Renal cortex interstitium (tissue), 11 donors: ENCODE results near the gene C4B. TPM values are rescaled to one million over a fixed set of nuclear protein-coding genes. Genes with fewer than 3 reads are reported as not detected.

Source experiments
- DNase-seq, 11 donors: peaks; one replicate each; pipeline ENCODE4 v3.0.0-alpha.2; 2013; ENCODE audit warnings: low read depth in 9 of 11, low spot score in 4 of 11; ENCODE audit errors: extremely low read depth in 1 of 11
- polyA plus RNA-seq, 3 donors: library from polyadenylated mRNA; unstranded; fragments of 120-200 nt; gene quantifications; one replicate each; pipeline ENCODE4 v1.2.1, GENCODE V29; 2013; ENCODE audit not compliant: insufficient read length in 3 of 3

Gene C4B
- polyA plus RNA-seq, 3 donors, result 17.4 to 23.3 (median 22.1) TPM

DNA sequence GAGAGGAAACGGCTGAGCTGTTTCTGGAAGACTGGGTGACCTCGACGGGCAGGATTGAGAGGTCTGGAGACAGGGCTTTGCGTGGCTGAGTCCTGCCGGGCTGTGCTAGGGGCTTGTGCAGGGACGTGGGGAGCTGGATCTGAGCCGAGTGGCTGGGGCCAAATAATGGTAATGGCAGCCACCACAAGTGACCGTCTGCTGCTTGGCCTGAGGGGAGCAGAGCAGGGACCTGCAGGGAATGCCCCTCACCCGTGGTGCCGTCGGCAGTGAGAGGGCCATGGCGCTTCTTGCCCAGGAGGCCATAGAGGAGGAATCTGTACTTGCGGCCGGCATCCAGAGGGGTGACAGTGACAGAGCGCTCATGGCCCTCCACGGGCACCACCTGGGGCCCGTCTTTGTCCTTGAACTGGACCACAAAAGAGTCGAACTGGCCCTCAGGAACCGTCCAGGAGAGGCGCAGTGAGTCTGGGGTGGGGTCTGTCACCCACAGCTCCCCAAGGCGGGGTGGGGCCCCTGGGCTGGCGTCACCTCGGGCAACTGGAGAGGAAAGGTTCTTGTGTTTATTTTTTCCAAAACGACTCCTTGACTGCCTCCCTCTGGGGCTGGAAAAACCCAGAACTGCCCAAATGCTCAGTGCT is 55.4 kb downstream of the C4B start:
- DNase-seq, result no peak

DNA sequence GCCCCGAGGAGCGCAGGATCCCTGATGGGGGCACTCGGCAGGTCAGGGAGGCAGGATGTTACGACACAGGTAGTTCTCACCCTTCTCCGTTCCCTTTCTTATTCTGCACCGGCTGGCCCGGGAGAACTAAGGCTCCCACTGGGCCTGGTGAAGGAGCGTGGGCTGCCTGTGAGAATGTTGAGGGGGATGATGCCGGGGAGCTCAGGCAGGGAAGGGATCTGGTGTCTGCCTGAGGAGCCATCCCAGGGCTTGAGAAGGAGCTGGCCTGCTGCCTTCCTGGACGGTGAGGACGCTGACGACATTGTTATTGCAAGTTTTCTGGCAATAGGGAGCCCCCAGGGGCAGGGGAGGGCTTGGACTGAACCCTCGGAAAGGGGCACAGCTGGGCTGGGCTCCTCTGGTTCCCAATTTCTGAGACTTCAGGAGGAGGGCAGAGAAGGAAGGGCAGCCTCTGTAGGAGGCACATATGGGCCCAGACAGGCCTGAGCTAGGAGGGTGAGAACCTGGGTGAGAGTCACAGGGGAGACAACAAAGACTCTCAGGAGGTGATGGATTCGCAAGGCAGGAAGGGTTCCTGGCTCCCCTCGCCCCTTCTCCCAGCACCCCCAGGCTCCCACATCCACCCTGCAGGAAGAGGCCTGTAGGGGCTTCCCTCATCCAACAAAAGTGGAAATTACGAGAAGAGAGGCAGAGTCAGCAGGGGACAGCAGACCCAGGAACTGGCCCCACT is 56.4 kb downstream of the C4B start:
- DNase-seq, result no peak

DNA sequence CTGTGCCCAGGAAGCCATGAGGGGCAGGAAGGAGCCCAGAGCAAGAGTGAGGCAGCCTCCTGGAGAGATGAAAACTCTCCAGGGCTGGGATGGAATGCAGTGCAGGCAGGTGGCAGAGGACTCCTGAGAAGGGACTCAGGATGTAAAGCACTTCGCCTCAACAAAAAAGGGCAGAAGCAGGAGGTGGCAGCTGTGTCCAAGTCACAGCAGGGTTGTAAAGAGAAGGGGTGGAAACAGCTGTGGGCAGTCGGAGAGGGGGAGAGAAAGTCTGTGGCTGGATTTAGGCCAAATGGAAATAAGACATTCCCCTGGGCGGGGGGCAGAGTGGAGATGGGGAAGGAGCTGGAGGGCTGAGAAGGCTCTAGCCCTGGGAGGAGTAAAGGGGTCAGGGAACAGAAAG is 58.5 kb downstream of the C4B start:
- no peak for DNase-seq

DNA sequence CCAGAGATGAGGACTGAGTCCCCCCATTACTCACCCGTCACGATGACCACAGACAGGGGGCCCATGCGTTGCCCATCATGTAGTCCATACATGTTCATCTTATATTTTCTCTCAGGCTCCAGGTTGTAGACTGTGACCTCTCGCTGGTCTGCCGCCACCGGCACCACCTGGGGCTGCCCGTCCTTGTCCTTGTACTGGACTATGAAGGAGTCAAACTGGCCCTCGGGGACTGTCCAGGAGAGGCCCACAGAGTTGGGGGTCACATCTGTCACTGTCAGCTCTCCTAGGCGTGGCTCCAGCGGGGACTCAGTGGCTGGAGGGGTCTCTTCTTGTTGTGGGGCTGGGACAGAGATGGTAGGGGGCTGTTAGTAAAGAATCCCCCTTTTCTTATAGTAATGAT is 59.0 kb downstream of the C4B start:
- no peak for DNase-seq

DNA sequence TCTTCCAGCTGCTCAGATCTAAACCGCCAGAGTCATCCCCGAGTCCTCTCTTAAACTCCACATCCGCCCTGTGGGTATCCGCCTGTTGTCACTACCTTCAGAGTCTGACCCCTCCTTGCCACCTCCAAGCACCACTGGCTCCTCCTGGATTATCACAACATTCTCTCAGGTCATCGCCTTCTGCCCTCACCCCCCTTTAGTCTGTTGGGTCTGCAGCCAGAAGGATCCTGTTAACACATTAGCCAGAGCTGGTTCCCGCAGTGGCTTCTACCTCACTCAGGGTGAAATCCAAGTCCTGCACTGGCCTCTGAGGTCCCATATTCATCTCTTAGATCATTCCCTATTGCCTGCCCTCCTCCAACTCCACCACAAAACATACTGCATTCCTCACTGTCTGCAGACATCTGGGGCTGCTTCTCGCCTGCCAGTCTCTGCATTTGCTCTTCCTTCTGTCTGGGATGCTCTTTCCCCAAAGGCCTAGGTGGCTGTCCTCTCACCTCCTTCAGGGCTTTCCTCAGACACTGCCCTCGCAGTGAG is 60.5 kb downstream of the C4B start:
- no peak for DNase-seq

DNA sequence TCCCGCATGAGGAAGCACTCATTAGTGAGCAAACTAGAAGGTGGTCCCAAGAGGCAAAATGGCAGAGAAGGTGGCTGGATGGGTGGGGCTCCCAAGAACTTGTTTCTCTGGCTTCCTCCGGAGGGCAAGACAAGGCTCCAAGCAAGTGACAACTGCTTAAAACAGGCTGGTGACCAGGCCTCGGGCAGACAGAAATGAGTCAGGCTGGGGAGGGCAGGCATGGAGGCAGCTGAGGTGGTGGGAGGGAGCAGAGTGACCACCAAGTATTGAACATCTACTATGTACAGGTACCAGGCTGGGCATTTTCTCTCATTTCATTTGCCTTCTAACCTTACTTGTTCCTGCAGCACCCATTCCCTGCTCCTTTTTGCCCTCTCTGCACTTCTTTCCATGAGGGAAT is 61.2 kb downstream of the C4B start:
- no peak for DNase-seq

DNA sequence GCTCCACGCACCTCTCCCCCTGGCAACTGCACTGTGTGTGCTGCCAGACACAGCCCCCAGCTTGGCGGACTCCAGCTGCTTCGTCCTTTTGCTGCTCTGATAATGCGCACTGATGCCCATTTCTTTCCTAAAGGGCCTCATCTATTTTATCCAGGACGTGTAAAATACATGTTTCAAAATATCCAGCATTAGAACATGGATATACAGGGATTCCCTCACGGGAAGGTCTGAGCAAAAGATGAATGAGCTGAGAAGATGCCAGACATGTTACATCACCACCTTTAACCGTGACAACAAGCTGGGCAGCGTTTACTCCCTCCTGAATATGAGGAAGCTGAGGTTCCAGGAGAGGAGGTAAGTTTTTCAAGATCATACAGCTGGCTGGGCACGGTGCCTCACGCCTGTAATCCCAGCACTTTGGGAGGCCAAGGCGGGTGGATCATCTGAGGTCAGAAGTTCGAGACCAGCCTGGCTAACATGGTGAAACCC is 61.8 kb downstream of the C4B start:
- DNase-seq, result no peak

DNA sequence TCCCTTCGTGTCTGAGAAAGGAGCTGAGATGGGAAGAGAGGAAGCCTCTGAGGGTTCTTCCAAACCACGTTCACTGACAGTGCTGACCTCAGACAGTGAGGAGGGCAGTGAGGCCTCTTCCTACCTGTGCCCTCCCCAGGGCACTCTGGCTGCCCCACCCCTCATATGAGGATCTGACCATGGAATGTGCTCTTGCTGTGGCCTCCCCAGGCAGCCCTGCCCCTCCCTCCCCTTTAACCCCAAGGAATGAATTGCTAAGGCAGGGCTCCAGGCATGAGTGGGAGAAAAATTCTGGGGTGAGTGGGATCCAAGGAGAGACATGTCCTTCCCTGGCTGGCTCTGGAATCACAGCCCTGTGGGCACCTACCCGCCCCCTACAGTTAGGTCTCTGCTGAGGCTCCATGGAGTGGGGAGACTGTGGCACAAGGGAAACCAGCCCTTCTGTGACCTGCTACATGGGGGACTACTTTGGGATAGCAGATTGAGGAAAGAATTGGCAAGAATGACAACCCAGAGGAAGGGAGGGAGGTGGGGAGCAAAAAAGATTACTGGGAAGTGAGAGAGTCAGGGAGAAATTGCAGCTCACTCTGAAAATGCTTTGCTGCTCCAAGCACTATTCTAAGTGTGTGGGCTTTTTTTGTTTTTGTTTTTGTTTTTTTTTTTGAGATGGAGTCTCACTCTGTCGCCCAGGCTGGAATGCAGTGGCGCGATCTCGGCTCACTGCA is 65.1 kb downstream of the C4B start:
- DNase-seq, result no peak

DNA sequence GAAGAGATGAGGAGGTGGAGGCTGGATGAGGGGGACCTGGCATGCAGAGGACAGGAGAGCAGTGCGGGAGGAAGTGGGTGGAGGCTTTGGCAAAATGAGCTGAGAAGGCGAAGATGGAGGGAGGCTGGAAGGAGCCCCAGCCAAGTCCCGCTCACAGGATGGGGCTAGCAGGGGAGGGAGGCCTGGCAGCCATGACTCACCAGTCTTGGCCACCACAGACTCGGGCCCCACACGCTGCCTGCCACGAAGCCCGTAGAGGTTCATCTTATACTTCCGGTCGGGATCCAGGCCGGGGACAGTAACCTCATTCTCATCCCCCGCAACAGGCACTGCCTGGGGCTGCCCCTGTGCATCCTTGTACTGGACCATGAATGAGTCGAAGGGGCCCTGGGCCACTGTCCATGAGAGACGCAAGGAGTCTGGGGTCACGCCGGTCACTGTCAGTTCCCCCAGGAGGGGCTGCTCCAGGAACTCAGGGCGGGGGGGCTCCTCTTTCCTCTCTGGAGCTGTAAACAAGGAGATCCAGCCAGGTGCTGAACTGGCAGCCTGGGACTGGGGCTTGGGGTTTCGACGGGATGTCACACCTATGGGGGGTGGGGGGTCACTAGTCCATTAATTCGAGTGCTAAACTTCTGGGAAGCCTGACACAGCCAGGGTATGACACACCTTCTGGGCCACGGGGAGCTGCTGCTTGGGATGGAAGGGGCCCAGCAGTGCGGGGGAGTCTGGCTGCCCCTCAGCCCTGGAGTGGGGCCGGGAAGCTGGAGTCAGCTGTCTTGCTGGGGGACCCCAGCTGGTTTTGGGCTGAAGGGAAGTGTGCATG is 66.8 kb downstream of the C4B start:
- no peak for DNase-seq

DNA sequence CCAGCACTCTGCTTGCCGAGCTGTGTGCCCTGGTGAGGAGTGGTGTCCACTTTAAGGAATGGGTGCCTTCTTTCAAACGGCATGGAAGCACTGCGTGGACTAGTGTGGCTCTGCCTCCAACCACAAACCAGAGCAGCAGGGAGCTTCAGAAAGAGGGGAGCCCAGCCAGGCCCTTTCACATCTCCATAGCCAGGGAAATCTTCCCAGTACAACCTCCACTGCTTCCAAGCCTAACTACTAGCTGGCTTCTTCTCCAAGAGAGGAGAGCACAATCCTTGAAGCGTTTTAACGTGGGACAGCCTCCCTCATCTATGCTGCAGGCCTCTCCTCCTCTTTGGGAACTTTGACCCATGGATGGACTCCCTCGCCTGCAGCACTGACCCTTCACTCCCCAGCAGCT is 67.9 kb downstream of the C4B start:
- no peak for DNase-seq

DNA sequence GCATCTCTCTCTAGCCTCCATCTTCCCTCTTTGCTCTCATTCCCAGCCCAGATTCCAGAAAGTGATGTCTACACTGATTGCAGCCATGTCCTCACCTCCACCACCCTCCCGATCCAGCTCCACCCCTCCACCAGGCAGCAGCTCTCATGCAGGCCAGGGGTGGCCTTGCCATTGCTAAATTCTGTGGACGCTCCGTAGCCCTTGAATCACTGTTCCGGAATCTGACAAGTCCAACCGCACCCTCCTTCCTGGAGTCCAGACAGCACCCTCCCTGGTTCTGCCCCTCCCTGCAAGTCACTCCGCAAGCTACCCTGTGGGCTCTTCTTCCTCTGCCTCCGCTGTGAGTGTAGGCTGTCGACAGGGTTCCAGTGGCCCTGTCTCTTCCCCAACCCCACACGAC is 68.3 kb downstream of the C4B start:
- DNase-seq, result no peak

DNA sequence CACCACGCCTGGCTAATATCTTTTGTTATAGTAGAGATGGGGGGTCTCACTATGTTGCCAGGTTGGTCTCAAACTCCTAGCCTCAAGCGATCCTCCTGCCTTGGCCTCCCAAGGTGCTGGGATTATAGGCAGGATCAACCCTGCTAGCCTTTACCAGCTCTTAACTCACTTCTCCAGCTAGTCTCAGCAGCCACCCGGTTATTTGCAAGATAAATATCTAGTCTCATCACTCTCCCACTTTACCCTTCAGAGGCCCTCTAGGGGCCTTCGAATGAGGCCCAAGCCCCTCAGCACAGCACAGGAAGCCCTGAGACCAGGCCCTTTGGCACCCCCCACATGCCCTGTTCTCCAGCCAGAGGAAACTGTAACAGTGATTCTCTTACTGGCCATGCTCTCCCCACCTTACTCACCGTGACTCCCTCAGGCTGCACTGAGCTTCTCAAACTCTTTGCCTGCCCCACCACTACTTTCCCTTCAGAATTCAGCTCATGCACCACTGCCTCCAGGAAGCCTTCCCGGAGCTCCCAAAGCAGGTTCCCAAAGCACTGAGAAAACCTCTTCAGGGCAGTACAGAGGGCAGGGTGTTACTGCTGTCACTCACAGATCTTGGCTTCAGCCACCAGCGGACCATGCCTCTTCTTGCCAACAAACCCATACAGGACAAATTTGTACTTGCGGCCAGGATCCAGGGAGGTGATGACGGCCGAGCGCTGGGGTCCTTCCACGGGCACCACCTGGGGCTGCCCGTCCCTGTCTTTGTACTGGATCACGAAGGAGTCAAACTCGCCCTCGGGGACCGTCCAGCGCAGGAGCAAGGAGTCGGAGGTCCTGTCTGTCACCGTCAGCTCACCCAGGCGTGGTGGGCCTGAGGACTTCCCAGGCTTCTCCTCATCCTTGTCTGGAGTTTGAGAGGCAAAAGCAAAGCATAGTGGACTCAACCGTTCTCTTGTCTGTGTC is 69.5 kb downstream of the C4B start:
- no peak for DNase-seq

DNA sequence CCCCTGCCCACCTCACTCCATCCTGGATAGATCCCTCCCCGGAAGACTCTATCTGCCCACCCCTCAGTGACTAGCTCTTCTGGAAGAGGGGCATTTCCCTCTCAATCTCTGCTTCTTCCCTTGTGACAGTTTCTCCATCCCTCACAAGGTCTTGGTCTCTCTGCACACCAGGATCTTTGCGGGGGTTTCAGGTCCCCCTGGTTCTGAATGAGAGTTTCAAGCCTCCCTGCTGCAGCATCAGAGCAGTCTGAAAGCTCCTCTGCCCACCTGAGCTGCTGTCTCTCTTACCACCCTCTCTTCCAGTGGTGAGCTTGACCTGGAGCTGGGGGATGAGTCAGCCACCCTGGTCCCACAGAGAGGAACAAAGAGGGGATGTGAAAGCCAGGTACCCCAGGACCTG is 70.2 kb downstream of the C4B start:
- no peak for DNase-seq

Other genes with a start within 250 kb of the C4B start
- gene VWA7, start 237.5 kb upstream of the C4B start, polyA plus RNA-seq, result 10 to 100 TPM in 1 of 3 donors, 1 to 10 TPM in 2; 7.3 to 13.9 (median 8.5) TPM
- 10 to 100 TPM; 58.7 to 72.2 (median 61.2) TPM for gene VARS1, start 219.0 kb upstream of the C4B start, polyA plus RNA-seq
- gene LSM2, start 207.8 kb upstream of the C4B start, polyA plus RNA-seq, result 10 to 100 TPM; 72.1 to 90.4 (median 82.4) TPM
- 1 to 10 TPM; 3.3 to 5.0 (median 4.0) TPM for gene HSPA1L, start 199.5 kb upstream of the C4B start, polyA plus RNA-seq
- 100 to 1,000 TPM in 2 of 3 donors, 10 to 100 TPM in 1; 84.4 to 121 (median 116) TPM for gene HSPA1A, start 199.3 kb upstream of the C4B start, polyA plus RNA-seq
- gene HSPA1B, start 187.1 kb upstream of the C4B start, polyA plus RNA-seq, result 100 to 1,000 TPM; 119 to 167 (median 142) TPM
- 10 to 100 TPM; 74.6 to 79.3 (median 78.1) TPM for gene NEU1, start 152.0 kb upstream of the C4B start, polyA plus RNA-seq
- gene SLC44A4, start 135.8 kb upstream of the C4B start, polyA plus RNA-seq, result 10 to 100 TPM; 40.7 to 82.8 (median 51.9) TPM
- gene EHMT2, start 117.1 kb upstream of the C4B start, polyA plus RNA-seq, result 10 to 100 TPM; 74.6 to 98.4 (median 83.9) TPM
- 10 to 100 TPM; 23.4 to 35.5 (median 23.6) TPM for gene ZBTB12, start 112.7 kb upstream of the C4B start, polyA plus RNA-seq
- gene C2, start 87.1 kb upstream of the C4B start, polyA plus RNA-seq, result 1 to 10 TPM; 3.0 to 4.2 (median 4.0) TPM
- gene CFB, start 68.7 kb upstream of the C4B start, polyA plus RNA-seq, result 1 to 10 TPM; 5.2 to 8.7 (median 6.6) TPM
- 100 to 1,000 TPM in 1 of 3 donors, 10 to 100 TPM in 2; 89.5 to 103 (median 91.3) TPM for gene NELFE, start 55.8 kb upstream of the C4B start, polyA plus RNA-seq
- 10 to 100 TPM; 42.3 to 49.0 (median 47.7) TPM for gene SKIC2, start 55.6 kb upstream of the C4B start, polyA plus RNA-seq
- 10 to 100 TPM; 22.1 to 32.3 (median 31.7) TPM for gene DXO, start 42.7 kb upstream of the C4B start, polyA plus RNA-seq
- 10 to 100 TPM; 15.7 to 22.4 (median 22.4) TPM for gene C4A, start 32.7 kb upstream of the C4B start, polyA plus RNA-seq
- gene CYP21A2, start 23.6 kb downstream of the C4B start, polyA plus RNA-seq, result 1 to 10 TPM in 1 of 3 donors, under 1 TPM in 2; 0.24 to 1.0 (median 0.29) TPM
- gene TNXB, start 94.5 kb downstream of the C4B start, polyA plus RNA-seq, result 1 to 10 TPM; 3.4 to 7.9 (median 6.1) TPM
- 100 to 1,000 TPM in 1 of 3 donors, 10 to 100 TPM in 2; 87.2 to 104 (median 92.0) TPM for gene ATF6B, start 113.5 kb downstream of the C4B start, polyA plus RNA-seq
- 1 to 10 TPM; 7.1 to 9.0 (median 8.7) TPM for gene FKBPL, start 115.5 kb downstream of the C4B start, polyA plus RNA-seq
- gene PRRT1, start 137.1 kb downstream of the C4B start, polyA plus RNA-seq, result 1 to 10 TPM; 2.4 to 4.2 (median 2.6) TPM
- 10 to 100 TPM; 30.5 to 48.4 (median 33.4) TPM for gene PPT2, start 139.3 kb downstream of the C4B start, polyA plus RNA-seq
- gene EGFL8, start 149.8 kb downstream of the C4B start, polyA plus RNA-seq, result 10 to 100 TPM; 24.0 to 44.4 (median 24.3) TPM
- 100 to 1,000 TPM in 2 of 3 donors, 10 to 100 TPM in 1; 94.6 to 109 (median 102) TPM for gene AGPAT1, start 161.3 kb downstream of the C4B start, polyA plus RNA-seq
- gene RNF5, start 163.6 kb downstream of the C4B start, polyA plus RNA-seq, result 100 to 1,000 TPM in 2 of 3 donors, 10 to 100 TPM in 1; 91.6 to 107 (median 104) TPM
- gene AGER, start 169.5 kb downstream of the C4B start, polyA plus RNA-seq, result 10 to 100 TPM; 23.8 to 25.3 (median 24.9) TPM
- gene PBX2, start 175.4 kb downstream of the C4B start, polyA plus RNA-seq, result 100 to 1,000 TPM; 173 to 193 (median 191) TPM
- gene GPSM3, start 177.8 kb downstream of the C4B start, polyA plus RNA-seq, result 10 to 100 TPM in 1 of 3 donors, 1 to 10 TPM in 2; 9.4 to 13.1 (median 9.9) TPM
- gene NOTCH4, start 209.3 kb downstream of the C4B start, polyA plus RNA-seq, result 10 to 100 TPM; 17.2 to 26.3 (median 19.9) TPM